GDM1 (cell line): ENCODE measurements around the gene MCOLN1.
A peak's percentile ranks its signal among the peaks of the same experiment; 100 is the strongest.

Experiments used
- DNase-seq: peaks from one replicate; lab custom pipeline; 2025; lab: John Stamatoyannopoulos, UW

MCOLN1 gene

DNA sequence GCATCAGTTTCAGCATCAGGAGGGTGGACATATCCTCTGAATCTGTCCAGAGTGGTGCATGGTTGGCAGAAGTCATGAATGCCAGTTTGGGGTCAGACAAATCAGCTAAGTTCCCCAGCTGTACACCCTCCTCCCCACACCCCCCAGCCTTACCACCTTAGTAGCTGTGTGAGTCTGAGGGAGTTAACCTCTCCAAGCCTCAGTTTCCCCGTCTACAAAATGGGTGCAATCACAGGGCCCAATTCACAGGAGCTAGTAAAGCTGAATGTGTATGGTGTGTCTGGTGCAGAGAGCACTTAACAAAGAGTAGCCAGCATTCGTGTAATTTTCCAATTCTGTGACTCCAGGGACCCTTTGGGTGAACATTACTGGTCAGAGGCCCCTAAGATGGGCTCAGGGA lies 19.9 kb upstream of the MCOLN1 start:
- DNase-seq, result no peak

DNA sequence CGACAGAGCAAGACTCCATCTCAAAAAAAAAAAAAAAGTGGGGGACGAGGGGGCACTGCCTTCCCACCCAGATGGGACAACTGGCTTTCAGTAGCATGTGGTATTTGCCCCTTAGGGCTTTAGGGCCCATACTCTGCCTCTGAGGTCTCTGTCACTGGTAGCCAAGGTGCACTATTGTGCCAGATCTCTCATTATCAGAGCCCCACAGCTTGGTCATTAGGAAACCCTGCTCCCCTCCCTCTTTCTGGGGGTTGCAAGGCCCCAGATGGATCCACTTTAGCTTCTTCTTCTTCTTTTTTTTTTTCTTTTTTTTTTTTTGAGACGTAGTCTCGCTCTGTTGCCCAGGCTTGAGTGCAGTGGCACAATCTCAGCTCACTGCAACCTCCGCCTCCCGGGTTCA lies 17.7 kb upstream of the MCOLN1 start:
- no peak for DNase-seq

DNA sequence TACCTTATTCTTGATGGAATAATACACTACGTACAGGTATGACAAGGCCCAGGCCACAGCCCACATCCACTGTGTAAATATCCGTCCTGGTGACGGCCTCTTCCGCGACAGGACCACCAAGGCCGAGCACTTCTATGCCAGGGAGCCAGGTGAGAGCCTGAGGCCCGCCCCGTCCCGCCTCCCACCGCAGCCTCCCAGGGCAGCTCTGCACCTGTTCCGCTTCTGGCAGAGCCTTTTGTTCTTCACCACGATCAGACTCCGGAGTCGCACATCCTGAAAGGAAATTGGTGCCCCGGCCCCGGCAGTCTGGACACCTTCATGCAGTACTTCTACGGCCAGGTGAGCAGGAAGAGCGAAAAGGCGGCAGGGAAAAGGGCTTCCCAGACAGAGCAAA lies 17.1 kb upstream of the MCOLN1 start:
- no peak for DNase-seq

DNA sequence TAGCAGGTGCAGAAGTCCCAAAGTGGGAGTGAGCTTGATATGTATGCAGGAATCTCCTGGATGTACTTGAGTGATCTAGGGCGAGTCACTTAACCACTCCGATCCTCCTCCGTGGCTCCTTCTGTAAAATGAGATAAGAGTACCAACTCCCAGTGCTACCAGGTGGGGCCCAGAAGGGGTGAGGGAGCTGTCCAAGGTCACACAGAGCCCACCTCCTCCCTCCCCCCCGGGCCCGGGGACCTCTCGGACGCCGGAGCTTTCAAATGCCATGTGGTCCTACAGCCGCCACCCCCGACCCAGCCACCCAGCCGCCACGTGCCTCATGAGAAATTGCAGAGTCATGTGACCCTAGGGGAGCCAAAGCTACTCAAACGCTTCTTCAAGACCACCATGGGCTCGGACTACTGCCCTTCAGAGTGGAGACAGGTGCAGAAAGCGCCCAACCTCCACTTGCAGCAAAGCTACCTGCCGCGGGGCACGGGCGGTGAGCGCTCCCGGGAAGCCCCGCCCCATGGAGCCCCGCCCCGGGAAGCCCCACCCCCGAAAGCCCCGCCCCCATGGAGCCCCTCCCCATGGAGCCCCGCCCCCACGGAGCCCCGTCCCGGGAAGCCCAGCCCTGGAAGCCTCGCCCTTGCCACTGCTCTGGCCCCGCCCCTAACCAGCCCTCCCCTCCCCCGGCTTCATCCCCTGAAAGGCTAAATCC lies 16.6 kb upstream of the MCOLN1 start:
- DNase-seq, result no peak

DNA sequence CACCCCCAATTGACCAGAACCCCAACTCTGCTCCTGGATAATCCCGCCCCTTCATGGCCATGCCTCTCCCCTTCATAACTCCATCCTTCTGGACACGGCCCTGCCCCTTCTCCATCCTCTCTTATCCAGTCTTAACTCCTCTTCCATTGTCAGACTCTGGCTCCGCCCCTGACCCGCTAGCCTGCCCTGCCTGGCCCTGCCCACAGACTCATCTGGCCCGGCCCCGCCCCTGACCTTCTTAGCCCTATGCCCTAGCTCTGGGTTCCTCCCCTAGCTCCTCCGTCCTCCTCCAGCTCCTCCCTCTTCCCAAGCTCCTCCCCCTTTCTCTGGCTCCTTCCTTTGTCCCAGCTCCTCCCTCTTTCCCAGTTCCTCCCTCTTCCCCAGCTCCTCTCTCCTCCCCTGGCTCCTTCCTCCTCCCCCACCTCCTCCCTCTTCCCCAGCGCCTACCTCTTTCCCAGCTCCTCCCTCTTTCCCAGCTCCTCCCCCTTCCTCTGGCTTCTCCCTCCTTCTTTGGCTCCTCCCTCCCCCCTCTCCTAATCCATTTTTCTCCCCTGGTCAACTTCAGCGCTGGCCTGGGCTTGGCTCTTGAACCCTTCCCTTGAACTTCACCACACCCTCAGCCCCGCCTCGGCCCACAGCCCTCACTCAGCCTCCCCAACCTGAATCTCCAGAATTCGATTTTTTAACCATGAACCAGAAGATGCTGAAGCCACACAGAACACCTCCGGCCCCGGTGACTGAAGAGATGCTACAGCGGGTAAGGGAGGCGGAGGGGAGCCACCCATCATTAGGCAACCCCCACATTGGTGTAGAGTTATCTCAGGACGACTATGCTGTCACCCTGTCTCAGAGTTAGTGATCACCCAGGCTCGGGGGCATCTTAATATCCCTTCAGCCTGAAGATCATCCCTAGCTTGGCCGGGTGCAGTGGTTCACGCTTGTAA lies 15.8 kb upstream of the MCOLN1 start:
- DNase-seq, result peak; percentile 45

DNA sequence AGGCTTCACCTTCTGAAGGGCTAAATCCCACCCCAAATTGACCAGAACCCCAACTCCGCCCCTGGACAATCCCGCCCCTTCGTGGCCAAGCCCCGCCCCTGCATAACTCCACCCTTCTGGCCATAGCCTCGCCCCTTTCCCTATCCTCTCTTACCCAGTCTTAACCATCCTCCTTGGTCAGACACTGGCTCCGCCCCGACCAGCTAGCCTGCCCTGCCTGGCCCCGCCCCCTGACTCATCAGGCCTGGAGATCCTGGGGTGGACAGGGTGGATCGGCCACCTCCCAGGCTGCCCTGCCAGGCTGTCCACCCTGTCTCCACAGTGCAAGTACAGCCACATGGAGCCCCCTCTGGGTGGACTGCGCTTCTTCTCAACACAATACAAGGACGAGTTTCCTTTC lies 14.5 kb upstream of the MCOLN1 start:
- DNase-seq, result no peak

DNA sequence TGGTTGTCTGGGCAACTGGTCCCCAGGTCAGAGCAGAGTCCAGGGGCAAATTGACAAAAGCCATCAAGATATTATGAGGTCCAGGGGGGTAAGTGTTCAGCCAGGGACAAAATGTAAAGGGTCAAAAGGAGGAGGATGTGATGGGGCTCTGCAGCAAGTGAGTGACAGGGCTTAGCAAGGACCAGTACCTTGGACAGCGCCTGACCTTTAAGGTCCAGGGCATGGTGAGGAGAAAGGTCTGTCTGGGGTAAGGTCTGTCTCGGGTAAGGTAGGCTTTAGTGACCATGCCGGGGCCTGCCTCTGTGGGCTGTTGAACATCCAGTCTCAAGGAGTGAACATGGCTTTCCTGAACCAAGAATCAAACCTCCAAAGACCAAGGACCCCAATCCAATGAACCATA lies 12.8 kb upstream of the MCOLN1 start:
- DNase-seq, result no peak

DNA sequence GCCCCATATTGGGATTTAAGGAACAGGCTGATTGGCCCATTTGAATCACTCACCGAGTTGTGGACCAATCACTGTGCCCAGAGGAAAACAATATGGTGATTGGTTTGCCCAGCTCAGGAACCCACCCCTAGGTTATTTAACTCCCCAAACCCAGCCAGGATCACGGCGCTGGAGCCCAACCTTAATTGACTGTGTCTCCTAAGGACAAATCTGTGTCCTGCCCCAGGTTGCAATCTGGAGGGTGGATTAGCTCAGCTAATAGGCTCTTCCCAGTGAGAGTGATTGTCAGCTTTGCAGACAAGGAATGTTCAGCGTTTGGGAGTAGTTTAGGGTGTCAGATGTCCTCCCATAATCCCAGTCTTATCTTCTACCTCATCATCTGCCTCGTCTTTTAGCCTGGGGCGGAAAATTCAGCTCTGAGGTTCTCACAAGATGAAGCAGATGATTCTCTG lies 10.0 kb upstream of the MCOLN1 start:
- DNase-seq, result no peak

DNA sequence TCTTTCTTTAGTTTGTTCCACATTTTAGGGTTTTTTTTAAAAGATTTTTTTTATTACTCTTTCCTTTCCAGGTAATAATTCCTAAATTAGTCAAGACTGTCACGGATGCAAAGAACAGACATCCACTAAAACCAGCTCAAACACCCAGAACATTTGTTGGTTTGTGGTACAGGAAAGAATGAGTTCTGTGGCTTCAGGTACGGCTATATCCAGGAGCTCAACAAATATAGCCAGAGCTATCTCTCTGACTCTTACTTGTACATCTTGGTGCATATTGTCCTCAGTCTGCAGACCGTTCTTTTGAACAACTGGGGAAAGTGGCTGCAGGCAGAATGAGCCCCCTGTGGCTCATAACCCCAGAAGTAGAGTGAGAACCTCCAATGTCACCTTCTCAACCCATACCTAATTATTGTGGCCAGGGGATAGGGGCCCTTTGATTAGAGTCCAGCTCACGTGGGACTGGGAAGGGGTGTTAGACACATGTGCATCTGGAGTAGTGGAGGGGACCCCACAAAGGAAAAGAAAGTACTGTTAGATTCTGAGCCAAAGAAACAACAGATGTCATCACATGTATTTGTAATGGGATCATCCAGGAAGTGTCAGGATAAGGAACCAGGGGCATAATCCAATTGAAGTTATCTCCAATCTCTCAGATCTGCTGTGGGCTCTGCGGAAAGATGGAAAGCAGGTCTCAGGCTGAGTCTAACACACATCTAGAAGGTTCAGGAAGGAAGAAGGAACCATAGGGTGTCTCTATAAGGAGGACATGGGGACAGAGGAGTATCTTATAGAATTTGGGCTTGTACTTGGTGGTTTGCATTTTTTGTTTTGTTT lies 8.4 kb upstream of the MCOLN1 start:
- no peak for DNase-seq

DNA sequence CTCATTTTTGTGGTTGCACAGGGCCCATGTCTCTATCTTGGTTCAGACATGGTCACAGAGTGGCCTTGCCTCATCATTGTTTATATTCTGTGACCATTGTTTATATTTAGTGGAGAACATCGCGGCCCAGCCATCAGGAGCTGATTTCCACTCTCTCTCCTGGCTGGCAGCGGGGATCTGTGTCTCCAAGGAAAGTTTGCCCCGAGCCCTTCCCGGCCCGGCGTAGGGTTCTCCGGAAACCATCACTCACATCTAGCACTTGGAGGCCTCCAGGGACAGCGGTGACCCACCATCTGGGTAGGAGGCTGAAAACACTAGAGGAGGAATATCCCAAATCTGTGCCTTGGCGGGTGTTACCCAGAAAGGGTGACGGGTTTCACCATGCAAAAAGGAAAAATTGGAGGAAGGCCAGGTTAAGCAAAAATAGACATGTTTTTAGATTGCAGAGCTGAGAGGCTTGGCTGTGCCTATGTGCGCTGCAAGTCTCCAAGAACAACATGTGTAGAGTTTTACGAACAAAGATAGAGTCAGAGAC lies 7.2 kb upstream of the MCOLN1 start:
- no peak for DNase-seq

DNA sequence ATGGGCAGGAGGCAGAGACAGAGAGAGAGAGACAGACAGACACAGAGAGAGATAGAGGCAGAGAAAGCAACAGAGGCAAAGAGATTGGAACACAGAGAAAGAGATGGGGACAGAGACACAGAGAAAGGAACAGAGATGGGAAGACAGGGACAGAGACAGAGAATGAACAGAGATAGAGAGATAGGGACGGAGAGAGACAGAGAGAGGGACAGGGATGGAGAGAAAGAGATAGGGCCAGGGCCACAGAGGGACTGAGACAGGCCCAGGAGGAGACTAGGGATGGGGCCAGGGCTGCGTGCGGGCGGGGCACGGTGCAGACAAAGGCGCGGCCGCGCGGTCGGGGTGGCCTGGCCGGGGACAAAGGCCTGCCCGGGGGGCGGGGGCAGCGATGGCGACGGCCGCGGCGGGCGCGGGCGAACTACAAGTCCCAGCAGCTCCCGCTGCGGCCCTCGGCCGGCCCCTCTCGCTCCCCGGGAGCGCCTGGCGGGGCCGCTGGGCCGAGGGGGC lies 6.7 kb upstream of the MCOLN1 start, which contains the start of gene ZNF358:
ZNF358 (plus strand) TSS at position 459 of the 507 bp plus-strand sequence. CDS start 3,140 bp downstream, outside the sequence.
- DNase-seq, result no peak

DNA sequence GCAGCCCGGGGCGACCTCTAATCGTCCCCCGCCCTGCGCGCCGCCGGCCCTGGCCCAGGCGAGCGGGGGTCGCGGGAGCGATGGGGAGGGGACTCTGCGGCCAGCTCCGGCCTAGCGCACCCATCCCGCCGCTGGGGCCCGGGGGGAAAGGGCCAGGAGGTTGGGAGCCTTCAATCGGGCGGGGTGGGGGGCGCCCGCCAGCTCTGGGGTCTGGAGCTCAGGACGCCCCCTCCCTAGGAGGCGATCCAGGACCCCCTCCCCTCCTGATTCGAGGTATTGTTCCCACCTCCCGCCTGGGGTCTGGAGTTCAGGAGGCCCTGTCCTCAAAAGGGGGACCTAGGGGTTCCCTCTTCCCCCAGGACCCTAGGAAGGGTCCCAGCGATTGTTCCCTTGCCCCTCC lies 6.1 kb upstream of the MCOLN1 start:
- DNase-seq, result no peak

DNA sequence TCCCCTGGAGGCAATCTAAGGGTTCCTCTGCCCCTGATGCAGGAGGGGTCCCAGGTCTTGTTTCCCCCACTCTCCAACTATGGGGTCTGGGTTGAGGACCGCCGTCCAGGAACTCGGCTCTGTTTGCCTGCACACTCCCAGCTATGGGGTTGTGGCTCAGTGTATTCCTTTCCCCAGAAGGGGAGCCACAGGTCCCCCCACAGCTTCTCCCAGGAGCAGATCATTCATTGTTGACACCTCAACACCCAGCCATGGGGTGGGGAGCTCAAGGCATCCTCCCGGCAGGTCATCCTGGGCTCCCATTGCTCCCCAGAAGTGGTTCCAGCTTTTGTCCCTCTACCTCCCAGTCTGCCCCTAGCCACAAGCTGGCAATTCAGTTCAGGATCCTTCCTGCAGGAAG lies 5.5 kb upstream of the MCOLN1 start:
- no peak for DNase-seq

DNA sequence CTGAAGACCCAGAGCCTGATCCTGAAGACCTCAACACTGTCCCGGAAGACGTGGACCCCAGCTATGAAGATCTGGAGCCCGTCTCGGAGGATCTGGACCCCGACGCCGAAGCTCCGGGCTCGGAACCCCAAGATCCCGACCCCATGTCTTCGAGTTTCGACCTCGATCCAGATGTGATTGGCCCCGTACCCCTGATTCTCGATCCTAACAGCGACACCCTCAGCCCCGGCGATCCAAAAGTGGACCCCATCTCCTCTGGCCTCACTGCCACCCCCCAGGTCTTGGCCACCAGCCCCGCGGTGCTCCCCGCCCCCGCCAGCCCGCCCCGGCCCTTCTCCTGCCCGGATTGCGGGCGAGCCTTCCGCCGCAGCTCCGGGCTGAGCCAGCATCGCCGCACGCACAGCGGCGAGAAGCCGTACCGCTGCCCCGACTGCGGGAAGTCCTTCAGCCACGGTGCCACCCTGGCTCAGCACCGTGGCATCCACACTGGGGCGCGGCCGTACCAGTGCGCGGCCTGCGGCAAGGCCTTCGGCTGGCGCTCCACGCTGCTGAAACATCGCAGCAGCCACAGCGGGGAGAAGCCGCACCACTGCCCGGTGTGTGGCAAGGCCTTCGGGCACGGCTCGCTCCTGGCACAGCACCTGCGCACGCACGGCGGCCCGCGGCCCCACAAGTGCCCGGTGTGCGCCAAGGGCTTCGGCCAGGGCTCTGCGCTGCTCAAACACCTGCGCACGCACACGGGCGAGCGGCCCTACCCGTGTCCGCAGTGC lies 2.9 kb upstream of the MCOLN1 start:
- no peak for DNase-seq

DNA sequence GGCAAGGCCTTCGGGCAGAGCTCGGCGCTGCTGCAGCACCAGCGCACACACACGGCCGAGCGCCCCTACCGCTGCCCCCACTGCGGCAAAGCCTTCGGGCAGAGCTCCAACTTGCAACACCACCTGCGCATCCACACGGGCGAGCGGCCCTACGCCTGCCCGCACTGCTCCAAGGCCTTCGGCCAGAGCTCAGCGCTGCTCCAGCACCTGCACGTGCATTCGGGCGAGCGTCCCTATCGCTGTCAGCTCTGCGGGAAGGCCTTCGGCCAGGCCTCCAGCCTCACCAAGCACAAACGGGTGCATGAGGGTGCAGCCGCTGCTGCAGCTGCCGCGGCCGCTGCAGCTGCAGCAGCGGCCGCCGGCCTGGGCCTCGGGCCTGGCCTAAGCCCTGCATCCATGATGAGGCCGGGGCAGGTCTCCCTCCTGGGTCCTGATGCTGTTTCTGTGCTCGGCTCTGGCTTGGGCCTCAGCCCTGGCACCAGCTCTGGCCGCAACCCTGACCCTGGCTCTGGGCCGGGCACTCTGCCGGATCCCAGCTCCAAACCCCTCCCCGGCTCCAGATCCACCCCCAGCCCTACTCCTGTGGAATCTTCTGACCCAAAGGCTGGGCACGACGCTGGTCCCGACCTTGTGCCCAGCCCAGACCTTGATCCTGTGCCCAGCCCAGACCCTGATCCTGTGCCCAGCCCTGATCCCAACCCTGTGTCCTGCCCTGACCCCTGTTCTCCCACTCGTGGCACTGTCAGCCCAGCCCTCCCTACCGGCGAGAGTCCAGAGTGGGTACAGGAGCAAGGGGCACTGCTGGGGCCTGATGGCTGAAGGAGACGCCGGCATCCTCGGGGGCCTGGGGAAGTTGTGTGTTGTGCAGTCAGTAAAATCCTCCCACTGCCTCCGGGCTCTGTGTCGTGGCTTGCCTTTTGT lies 2.0 kb upstream of the MCOLN1 start:
- DNase-seq, result no peak

DNA sequence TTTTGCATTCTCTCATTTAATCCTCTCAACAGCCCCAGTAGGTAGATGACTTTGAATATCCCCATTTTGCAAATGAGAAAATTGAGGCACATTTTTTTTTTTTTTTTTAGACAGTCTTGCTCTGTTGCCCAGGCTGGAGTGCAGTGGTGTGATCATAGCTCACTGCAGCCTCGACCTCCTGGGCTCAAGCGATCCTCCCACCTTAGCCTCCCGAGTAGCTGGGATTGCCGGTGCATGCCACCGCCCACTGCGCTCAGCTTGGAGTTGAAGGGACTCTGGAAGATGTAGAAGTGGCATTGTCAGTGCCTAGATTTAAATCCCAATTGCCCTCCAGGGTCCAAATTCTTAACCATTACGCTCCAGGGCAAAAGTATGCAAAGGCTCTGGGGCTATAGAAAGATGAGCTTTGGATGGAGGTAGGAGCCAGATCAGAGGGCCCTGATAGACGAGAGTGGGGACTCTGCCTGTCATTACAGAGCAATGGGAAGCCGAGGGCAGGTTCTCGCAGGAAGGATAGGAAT lies 813 bp upstream of the MCOLN1 start:
- DNase-seq, result no peak

DNA sequence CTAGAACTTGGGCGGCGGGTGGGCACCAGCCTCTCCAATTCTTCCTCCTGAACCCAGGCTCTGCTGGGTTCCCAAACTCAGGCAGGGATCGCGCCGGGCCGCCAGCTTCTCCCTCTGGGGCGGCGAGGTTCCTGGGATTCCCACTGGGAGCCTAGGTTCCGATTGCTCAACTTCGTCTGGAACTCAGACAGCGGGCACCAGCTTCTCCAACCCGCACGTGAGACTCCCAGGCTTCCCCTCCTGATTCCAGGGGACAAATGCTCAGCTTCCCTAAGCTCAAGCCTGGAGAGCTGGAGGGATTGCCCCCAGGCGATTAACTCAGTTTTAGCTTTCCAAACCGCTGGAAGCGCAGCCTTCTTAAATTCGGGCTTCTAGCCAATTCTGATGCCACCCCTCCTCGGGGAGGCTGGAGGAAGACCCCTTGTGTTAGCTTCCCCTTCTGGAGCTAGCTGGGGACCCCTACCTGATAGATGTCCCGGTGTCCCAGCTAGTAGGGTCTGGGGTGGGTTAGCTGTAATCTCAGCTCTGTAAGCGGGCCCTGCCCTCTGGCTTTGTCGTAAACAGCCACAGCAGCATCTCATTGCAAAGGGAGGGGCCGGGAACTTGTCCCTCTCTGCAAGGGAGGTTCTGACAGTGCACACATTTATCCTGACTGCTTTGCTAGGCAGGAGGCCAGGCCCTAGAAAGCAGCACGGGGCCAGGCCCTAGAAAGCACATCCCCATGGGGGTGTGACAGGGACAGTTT lies 671 bp downstream of the MCOLN1 start:
- DNase-seq, result no peak

DNA sequence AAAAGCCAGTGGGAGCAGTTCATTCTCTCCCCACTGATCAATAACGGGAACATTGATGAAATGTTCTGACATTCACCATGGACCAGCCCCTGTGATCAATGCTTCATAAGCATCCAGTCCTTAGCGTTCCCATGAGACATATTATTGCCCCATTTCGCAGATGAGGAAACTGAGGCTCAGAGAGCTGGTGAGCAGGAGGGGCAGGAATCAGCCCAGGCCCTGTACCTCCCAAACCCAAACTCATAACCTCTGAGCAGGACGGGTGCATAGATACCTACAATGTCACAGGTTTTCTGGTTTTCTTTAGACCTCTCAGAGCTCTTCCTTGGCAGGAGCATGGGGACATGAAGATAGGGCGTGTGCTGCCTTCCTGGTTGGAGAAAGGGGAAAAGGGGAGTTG lies 2.1 kb downstream of the MCOLN1 start:
- no peak for DNase-seq
